Smooth muscle cell (in vitro differentiated cells): ENCODE results near the gene KRT81. TPM values are rescaled to one million over a fixed set of nuclear protein-coding genes. Genes with fewer than 3 reads are reported as not detected.
A peak's percentile ranks its signal among the peaks of the same experiment; 100 is the strongest.

Experiments
- DNase-seq: peaks from one replicate; lab custom pipeline; 2025; ENCODE audit not compliant: unreplicated experiment; lab: John Stamatoyannopoulos, UW
- H2AFZ ChIP-seq: fragments of 200-600 bp; sonication (generic); 2 replicates; pipeline ENCODE4 v1.6.0; 2016; ENCODE audit warnings: antibody characterized with exemption, low read depth, mild to moderate bottlenecking
- H3F3A ChIP-seq: fragments of 200-600 bp; sonication (generic); 2 replicates; pipeline ENCODE4 v1.6.0; 2017; ENCODE audit warnings: antibody characterized with exemption, low read depth
- H3K27ac ChIP-seq: fragments of 200-600 bp; sonication (generic); 2 replicates; pipeline ENCODE4 v1.5.1; 2016; ENCODE audit warnings: low read depth, mild to moderate bottlenecking
- H3K27me3 ChIP-seq: fragments of 200-600 bp; sonication (generic); 2 replicates; pipeline ENCODE4 v1.6.1; 2016; ENCODE audit warnings: low read depth, mild to moderate bottlenecking
- H3K36me3 ChIP-seq: fragments of 200-600 bp; sonication (generic); 2 replicates; pipeline ENCODE4 v1.5.1; 2016; ENCODE audit warnings: low read depth
- H3K4me1 ChIP-seq: fragments of 200-600 bp; sonication (generic); 2 replicates; pipeline ENCODE4 v1.5.1; 2016; ENCODE audit warnings: low read depth
- H3K4me2 ChIP-seq: fragments of 200-600 bp; sonication (generic); 2 replicates; pipeline ENCODE4 v1.6.0; 2016; ENCODE audit warnings: mild to moderate bottlenecking
- H3K4me3 ChIP-seq: fragments of 200-600 bp; sonication (generic); 2 replicates; pipeline ENCODE4 v1.5.1; 2016; ENCODE audit warnings: mild to moderate bottlenecking
- H3K79me2 ChIP-seq: fragments of 200-600 bp; sonication (generic); 2 replicates; pipeline ENCODE4 v1.6.0; 2016; ENCODE audit warnings: low read depth, mild to moderate bottlenecking
- H3K9ac ChIP-seq: fragments of 200-600 bp; sonication (generic); 2 replicates; pipeline ENCODE4 v1.6.0; 2016; ENCODE audit warnings: low read depth
- H3K9me3 ChIP-seq: fragments of 200-600 bp; sonication (generic); replicated peaks from 2 replicates; pipeline ENCODE4 v1.5.1; 2016; ENCODE audit warnings: low read depth
- H4K20me1 ChIP-seq: fragments of 200-600 bp; sonication (generic); 2 replicates; pipeline ENCODE4 v1.6.0; 2016; ENCODE audit warnings: low read depth
- WGBS: methylation state at CpG from one replicate; pipeline ENCODE4 v1.1.7; 2016; ENCODE audit warnings: low lambda C conversion rate; 5-methylcytosine and 5-hydroxymethylcytosine counted together
- polyA plus RNA-seq: library from polyadenylated mRNA; unstranded; fragments of >200 nt; fragmentation: Nextera tagmentation; extraction: Ambion mirVana; gene quantifications from 2 replicates; pipeline ENCODE4 v1.2.1, GENCODE V29; 2016
- total RNA-seq: library from RNA; depleted of rRNA; stranded (reverse); fragments of >200 nt; gene quantifications from 2 replicates; pipeline ENCODE4 v1.2.3, GENCODE V29; 2014
- TF ChIP-seq, protein P1 (sequence below): fragments of 200-600 bp; sonication (generic); IDR thresholded peaks from 2 replicates; pipeline ENCODE4 v1.5.1; 2017; ENCODE audit warnings: borderline replicate concordance, mild to moderate bottlenecking, antibody characterized with exemption; ENCODE audit not compliant: insufficient read depth, poor library complexity, severe bottlenecking

KRT81 gene
- total and polyA plus RNA-seq, 2 experiments from 2014 or later: 0.49 to 1.4 TPM

DNA sequence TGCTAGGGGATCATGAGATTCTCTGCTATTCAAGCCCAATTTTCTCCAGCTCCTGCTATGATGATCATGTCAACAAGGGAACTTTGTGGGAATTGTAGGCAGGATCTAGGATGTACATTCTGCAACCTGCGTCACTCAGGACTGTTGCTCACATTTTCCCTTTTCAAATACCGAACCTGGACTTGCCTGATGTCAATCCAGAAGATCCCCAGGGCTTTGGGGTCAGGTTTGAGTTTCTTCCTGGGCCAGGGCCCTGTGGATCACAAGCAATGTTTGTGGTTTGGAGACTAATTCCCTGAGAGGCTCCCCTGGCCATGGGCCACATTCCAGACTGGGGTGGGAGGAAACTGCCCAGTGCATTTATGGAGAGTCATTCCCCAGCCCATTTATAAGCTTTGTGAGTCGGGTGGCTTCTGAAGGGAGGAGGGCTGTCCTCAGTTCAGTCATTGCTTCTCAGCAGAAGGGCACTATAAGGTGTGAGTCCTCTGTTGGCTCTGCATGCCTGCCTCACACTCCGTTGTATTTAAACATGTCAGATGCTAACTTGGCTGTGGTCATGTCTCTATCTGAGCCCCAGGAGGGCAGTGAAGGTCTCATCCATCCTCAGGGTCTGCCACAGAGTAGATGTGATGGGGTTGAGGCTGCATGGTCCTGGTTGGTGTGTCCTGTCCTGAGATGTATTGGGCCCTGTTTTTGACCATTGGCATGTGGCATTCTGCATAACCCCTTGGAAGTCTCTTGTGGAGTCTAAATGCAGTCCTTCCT lies 10.4 kb downstream of the KRT81 start:
- H3K9me3 ChIP-seq: no peaks in the 10 kb centered on the region
- peak overlapping the region; percentile 87 for H3K27ac ChIP-seq
- H4K20me1 ChIP-seq: no peaks in the 10 kb centered on the region
- peak overlapping the region; percentile 63 for H3K9ac ChIP-seq
- H3K4me2 ChIP-seq: peak overlapping the region; percentile 26
- peaks cover 10% of the 10 kb centered on the region for H3F3A ChIP-seq
- no peaks in the 10 kb centered on the region for H3K36me3 ChIP-seq
- WGBS: 22% methylated on average over 4 of the region's 4 CpGs
- no peak for DNase-seq
- no peak overlapping the region for H3K4me3 ChIP-seq
- H3K79me2 ChIP-seq: no peaks in the 10 kb centered on the region
- H2AFZ ChIP-seq: no peak overlapping the region
- H3K27me3 ChIP-seq: peaks cover 5% of the 10 kb centered on the region
- TF ChIP-seq, protein P1, sequence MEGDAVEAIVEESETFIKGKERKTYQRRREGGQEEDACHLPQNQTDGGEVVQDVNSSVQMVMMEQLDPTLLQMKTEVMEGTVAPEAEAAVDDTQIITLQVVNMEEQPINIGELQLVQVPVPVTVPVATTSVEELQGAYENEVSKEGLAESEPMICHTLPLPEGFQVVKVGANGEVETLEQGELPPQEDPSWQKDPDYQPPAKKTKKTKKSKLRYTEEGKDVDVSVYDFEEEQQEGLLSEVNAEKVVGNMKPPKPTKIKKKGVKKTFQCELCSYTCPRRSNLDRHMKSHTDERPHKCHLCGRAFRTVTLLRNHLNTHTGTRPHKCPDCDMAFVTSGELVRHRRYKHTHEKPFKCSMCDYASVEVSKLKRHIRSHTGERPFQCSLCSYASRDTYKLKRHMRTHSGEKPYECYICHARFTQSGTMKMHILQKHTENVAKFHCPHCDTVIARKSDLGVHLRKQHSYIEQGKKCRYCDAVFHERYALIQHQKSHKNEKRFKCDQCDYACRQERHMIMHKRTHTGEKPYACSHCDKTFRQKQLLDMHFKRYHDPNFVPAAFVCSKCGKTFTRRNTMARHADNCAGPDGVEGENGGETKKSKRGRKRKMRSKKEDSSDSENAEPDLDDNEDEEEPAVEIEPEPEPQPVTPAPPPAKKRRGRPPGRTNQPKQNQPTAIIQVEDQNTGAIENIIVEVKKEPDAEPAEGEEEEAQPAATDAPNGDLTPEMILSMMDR: no peak
- H3K4me1 ChIP-seq: peaks cover 23% of the 10 kb centered on the region

DNA sequence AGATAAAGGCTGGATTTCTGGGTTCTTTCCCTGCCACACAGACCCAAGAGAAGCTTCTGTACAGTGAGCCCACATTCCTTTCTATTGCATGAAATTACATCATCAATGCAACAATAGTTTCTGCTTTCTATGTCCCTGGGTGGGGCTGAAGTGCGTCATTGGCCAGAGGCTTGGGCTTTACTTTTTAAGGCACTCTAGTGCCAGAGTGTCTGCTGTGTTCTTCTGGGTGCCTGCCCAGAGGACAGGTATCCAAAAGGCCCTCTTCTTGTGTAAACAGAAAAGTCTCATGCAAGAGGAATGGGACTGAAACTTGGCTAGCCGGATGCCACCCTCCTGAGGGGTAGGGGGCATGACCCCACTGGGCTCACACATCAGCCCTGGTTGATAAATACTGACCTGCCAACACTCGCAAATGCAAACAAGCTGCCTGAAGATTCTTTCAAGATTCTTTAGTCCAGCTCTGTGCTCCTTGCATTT lies 11.0 kb downstream of the KRT81 start:
- Histone ChIP-seq H3F3A (peaks cover 10% of the 10 kb centered on the region), H3K27ac (peak overlapping the region; percentile 87), H3K9me3 (no peaks in the 10 kb centered on the region), H3K4me1 (peaks cover 23% of the 10 kb centered on the region), H3K79me2 (no peaks in the 10 kb centered on the region), H3K27me3 (peaks cover 8% of the 10 kb centered on the region), H3K9ac (peak overlapping the region; percentile 63), H3K4me2 (peak overlapping the region; percentile 26), H4K20me1 (no peaks in the 10 kb centered on the region), H2AFZ (no peak overlapping the region), H3K4me3 (no peak overlapping the region), H3K36me3 (no peaks in the 10 kb centered on the region)
- WGBS: 46% methylated on average over 3 of the region's 3 CpGs
- no peak for DNase-seq
- TF ChIP-seq, protein P1: no peak

DNA sequence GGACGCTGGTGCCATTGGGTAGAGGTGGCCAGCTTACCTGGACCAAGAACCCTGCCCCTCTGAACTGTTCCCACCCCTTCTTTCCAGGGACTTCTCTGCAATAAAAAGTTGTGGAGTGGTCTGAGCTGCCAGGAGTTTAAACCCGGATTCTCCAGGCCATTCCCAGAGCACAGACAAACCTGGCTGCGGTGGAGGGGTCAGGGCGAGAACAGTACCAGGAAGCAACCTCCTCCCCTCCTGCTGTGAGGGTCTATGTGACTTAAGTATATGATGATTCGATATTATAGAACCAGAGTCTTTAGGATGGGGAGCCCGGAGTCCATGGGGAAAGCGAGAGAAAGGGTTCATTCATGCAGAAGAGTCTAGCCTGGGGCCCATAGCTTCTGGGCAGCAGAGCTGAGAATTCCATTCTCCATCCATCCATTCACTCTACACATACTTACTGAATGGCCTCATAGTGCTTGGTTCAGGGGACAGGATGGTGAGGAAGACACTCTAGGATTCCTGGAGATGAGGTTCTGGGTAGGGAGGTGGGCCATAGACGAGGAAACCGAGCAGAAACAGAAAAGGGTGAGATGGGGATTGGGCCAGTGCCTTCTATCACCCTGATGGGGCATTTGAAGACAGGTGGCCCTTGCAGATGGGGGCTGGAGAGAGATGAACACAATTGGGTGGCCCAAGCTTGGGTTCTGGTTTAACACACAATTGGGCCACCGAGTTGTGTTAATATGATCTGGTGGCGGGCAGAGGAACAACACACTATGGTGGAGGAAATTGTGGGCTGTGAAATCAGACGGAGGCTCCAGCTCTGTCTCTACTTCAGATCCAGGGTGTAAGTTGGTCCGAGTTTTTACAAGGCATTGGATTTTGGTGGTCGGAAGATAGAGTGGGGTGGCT lies 11.7 kb downstream of the KRT81 start:
- peak overlapping the region; percentile 26 for H3K4me2 ChIP-seq
- WGBS: 79% methylated on average over 14 of the region's 14 CpGs
- no peaks in the 10 kb centered on the region for H3K79me2 ChIP-seq
- H3K9me3 ChIP-seq: no peaks in the 10 kb centered on the region
- no peaks in the 10 kb centered on the region for H4K20me1 ChIP-seq
- peaks cover 10% of the 10 kb centered on the region for H3F3A ChIP-seq
- no peak overlapping the region for H2AFZ ChIP-seq
- H3K4me3 ChIP-seq: no peak overlapping the region
- no peaks in the 10 kb centered on the region for H3K36me3 ChIP-seq
- peaks cover 13% of the 10 kb centered on the region for H3K27me3 ChIP-seq
- peak overlapping the region; percentile 63 for H3K9ac ChIP-seq
- peak overlapping the region; percentile 87 for H3K27ac ChIP-seq
- no peak for DNase-seq
- TF ChIP-seq, protein P1: no peak
- peaks cover 23% of the 10 kb centered on the region for H3K4me1 ChIP-seq
